ENCODE measurements around the gene POLR2F.

The POLR2F gene

DNA sequence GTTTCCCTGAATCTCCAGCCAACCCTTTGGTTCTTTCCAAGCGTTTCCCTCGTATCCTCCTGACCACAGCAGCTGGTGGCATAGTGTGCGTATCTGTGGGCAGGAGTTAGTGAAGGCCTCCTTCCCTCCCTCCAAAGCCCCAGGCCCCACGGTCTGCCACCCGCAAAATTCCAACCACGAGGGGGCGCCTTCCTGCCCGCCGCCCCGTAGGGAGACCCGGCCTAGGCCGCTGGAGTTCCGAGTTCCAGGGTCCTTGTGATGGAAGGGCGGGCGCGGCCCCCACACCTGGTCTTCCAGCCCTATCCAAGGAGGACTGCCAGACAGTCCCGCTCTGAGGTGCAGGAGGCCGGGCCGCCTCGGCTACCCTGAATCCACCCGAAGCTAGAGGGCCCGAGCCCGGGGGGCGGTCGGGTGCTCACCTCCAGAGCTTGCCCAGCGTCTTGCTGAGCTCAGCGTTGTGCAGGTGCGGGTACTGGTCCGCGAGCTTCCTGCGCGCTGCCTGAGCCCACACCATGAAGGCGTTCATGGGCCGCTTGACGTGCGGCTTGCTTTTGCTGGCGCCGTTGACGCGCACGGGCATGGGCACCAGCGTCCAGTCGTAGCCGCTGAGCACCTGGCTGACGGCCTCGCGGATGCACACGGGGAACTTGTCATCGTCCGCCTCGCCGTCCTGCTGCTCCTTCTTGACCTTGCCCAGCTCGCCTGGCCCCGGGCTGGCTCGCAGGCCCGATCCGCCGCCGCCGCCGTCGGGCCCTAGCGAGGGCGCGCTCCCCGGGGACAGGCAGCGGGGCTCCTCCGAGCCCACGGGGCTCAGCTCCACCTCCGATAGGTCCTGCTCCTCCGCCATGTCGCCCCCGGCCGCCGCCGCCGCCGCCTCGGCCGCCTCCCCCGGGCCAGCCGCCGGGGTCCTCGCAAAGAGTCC lies 29.7 kb downstream of the POLR2F start:
- DNase-seq = no peak

- no peak for DNase-seq
These were observed 30.6 kb downstream of the POLR2F start, which contains the start of gene SOX10 for GRCh38 chr22:37983860-37984791. Gene SOX10, minus strand, starts transcription at chr22:37984555. Its CDS starts 771 bp downstream, at chr22:37983784.

DNA sequence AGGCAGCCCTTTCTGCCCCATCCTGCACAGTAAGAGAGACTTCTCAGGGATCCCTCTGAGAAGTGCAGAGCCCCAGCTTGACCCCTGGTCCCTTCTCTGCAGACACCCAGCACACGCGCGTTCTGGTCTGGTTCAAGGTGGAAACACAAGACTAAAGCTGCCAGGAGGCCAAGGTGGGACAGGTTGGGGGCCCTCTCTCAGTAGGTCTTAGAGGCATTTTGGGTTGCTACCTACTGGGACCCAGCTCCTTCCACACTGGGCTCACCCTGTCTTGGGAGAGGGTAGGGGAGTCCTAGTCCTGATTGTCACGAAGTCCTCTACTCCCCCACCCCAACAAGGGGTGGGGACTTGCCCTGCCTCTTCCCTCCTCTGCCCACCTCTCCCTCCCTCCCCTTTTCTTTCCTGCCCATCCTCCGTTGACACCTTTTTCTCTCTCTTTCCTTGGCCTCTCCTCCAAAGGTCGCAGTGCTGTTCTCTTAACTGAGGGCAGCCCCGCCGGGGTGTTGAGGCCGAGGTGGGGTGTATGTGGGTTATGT lies 31.6 kb downstream of the POLR2F start:
- no peak for DNase-seq

GRCh38 chr22:37985751-37986281 lies 32.3 kb downstream of the POLR2F start:
- no peak for DNase-seq

DNA sequence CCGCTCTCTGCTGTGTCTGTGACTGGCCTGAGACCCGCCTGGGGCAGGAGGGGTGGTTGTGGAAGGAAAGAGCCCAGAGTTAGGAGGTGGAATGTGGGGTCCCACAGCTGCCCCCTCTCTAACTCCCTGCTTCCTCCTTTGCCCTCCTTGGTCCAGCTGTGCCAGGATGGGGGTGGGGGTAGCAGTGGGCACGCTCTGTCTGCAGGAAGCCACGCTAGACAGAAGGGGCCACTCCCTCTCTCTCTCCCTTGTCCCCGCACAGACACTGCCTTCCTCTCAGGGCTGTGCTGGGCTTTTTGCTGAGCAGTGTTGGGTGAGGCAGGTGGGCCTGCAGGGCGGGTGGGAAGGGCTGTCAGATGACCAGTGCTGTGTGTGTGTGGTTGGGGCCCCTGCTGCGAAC lies 32.9 kb downstream of the POLR2F start:
- DNase-seq = no peak

DNA sequence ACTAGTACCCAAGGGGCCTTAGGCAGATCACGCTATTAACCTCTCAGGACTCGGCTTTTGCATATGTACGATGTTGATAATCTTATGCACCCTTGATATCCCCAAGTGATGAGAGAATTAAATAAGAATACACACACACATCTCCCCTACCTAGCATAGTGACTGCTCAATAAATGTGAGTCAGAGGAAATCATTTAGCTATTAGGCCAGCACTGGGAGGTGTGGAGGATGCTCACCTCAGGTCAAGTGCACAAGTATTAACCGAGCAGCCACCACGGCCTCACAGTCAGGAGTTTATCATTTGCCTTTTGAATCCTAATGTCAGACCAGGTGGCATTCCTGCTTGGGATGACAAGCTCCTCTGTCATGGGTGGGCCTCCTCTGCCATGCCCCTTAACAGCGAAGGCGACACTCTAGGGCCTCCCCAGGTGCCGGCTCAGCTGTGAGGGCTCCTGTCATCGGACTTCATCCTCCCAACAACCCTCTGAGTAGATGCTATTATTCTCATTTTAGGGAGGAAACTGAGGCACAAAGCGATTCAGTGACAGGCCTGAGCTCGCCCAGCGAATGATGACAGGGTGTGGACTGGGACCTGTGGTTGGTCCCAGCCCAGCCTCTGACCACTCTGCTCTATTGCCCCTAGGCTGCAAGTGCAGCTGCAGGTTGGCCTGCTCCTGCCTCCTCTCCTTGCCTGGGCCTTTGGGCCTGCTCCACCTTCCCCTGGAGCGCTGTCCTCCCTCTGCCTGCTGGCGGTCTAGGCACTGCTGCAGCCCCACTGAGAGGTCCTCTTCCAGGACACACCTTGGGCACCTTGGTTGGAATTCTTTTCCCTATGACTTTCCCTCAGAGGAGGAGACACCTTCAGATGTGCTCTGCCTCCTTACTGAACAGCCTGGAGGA lies 35.9 kb downstream of the POLR2F start:
- no peak for DNase-seq

DNA sequence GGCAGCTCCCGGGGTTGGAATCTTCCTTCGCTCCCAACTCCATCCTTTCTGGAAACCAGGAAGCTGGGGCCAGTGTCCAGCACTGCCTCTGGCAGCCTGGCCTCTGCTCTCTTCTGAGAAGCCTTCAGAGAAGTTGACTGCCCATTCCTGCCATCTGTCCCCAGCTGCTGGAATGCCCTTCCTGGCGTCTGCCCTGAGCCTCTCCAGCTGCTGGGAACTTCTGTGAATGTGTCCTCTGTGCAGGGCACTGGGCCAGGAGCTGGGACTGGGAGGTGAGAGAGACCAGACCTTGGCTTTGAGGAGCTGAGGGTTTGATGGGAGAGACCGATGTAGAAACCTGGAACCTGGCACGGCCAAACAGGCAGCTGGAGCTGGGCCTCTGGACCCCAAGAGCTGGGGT lies 36.8 kb downstream of the POLR2F start:
- no peak for DNase-seq

DNA sequence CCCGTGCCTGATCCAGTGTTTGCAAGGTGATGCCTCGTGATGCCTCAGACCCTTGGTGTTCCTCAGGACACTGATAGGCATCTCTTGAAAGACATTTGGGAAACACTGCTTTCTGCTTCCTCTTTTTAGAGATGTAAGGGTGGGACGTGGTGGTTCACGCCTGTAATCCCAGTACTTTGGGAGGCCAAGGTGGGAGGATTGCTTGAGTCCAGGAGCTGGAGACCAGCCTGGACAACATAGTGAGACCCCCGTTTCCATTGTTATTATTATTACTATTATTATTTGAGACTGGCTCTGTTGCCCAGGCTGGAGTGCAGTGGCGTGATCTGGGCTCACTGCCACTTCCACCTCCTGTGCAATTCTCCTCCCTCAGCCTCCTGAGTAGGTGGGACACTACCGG lies 37.4 kb downstream of the POLR2F start:
- DNase-seq = no peak

DNA sequence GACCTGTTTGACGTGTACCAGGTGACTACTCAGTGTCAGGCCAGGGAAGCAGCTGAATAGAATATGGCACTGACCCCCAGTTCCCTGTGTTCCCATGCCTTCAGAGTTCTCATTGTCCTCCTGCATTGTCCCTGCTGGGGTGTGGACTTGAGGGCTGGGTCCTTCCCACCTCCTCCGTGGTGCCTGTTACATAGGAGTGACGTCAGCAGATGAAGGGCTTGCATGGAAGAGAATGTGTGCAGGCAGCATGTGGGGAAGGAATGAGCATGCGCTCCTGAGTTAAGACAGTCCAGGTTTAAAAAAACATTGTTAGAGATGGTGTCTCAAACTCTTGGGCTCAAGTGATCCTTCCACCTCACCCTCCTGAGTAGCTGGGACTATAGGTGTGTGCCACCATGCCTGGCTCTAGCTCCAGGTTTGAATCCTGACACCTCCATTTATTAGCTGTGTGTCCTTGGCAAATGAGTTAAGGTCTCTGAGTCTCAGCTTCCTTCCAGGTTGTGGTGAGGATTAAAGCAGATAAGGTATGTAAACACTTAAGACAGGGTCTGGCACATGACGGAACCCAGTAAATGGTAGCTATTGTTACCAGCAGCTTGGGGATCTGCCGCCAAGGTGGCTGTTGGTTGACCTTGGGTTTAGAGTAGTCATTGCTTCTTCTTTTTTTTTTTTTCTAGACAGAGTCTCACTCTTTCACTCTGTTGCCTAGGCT lies 38.4 kb downstream of the POLR2F start:
- DNase-seq = no peak

GRCh38 chr22:37994049-37994448 lies 40.5 kb downstream of the POLR2F start:
- DNase-seq = no peak

GRCh38 chr22:37994982-37995381 lies 41.5 kb downstream of the POLR2F start:
- DNase-seq = no peak

- DNase-seq = no peak
These were observed 42.0 kb downstream of the POLR2F start for GRCh38 chr22:37995460-37995859.

GRCh38 chr22:37996079-37996478 lies 42.6 kb downstream of the POLR2F start:
- no peak for DNase-seq

DNA sequence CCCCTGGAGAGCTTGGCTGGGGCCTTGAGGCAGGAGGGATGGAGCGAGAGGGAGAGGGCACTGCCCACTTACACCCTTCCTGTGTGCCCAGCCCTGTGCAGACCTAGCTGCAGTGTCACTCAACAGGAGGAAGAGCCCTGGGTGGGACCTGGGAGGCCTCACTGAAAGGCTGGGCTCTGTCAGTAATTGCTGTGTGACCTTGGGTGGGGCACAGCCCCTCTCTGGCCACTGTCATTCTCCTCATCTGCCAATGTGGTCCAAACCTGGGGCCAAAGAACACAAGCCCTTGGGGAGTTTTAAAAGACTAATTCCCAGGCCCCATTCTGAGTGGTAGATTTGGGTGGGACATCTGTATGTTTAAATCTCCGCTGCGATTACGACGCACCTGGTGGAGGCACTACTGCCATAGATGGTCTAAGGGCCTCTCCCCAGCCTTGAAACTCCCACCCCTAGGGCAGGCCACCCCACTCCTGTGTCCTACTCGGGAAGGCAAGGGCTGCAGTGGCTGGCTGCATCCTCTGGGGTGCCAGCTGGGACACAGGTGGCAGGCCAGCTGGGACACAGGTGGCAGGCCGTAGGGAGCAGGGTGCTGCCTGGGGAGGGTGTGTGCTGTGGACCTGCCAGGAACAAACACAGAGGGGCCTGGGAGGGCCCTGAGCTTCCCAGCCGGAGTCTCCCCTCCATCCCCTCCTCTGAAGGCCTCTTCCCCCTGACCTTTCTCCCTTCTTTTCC lies 43.2 kb downstream of the POLR2F start:
- DNase-seq = no peak

DNA sequence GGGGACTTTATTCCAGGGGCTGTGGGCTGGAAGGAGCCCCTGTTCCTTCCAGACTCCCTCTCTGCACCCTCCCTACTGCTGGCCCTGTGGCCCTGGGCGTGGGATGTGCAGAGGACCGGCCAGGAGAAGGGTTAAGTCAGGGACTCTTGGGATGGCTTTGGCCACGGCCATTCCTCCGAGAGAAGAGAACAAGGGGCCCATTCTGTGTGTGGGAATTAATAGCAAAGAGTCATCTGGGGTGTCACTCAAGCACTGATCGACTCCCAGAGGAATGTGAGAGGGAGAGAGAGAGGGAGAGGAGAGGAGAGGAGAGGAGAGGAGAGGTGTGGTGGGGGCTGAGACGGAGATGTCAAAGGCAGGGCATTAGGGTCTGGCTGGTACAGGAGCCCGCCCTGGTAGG lies 45.0 kb downstream of the POLR2F start:
- no peak for DNase-seq

- no peak for DNase-seq
These were observed 45.7 kb downstream of the POLR2F start for GRCh38 chr22:37999236-37999635.

GRCh38 chr22:37999640-38000272 lies 46.3 kb downstream of the POLR2F start:
- DNase-seq = peak; percentile 71

DNA sequence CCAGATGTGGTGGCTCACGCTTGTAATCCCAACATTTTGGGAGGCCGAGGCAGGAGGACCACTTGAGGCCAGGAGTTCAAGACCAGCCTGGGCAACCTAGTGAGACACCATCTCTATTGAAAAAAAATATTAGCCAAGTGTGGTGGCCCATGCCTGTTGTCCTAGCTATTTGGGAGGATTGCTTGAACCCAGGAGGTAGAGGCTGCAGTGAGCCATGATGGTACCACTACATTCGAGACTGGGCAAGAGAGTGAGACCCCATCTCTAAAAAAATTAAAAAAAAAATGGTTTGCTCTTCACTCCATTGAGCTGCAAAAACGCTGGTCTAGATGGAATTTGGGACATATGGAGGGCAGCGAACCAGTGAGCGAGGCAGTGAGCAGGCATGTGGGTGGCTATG lies 52.4 kb downstream of the POLR2F start:
- no peak for DNase-seq

GRCh38 chr22:38006906-38007305 lies 53.4 kb downstream of the POLR2F start:
- no peak for DNase-seq

DNA sequence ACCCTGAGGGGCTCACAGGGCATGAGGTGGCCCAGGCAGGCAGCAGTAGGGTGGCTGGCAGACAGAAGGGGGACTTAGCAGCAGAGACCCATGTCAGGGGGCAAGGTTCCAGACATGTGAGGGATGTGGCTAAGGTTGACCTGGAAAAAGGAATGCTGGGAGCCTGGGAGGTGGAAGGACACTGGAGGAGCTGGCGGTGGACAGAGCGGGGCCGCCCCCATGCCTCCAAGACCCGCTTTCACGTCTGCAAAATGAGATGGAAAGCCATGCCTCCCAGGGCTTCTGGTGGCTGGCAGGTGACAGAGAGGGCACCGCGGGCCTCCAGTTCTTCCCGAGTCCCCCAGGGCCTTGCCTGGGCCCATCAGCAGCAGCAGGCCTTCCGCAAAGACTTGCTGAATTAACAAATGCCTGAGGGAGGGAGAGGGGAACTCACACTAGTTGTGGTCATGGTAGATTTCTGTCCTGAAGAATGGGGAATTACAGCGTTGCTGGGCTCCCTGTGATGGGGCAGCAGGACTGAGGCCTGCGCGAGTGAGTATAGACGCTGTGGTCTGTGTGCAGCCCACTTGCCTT lies 53.9 kb downstream of the POLR2F start:
- no peak for DNase-seq

Measured in MV-4-11 (cell line).